Kasumi-1 (cell line): Measurements from ENCODE around the gene FCAMR.
A peak's percentile ranks its signal among the peaks of the same experiment; 100 is the strongest.

Experiments
- DNase-seq, 2 experiments: peaks; one replicate each; lab custom pipeline; 2025; lab: John Stamatoyannopoulos, UW

Gene FCAMR

GRCh38 chr1:206911064-206911663 is 59.1 kb downstream of the FCAMR start:
- DNase-seq = peak; percentile 63 to 67

- no peak for DNase-seq
These were observed 60.4 kb downstream of the FCAMR start for GRCh38 chr1:206909883-206910318.

- no peak for DNase-seq
These were observed 60.9 kb downstream of the FCAMR start for GRCh38 chr1:206909161-206909882.

- no peak for DNase-seq
These were observed 62.2 kb downstream of the FCAMR start for GRCh38 chr1:206908038-206908437.
